PFSK-1 (cell line): ENCODE data around the gene POC1A.

Experiments
- FOXP2 ChIP-seq: optimal IDR thresholded peaks from 2 replicates; pipeline ENCODE3; 2011; ENCODE audit warnings: borderline replicate concordance, control low read depth, inconsistent platforms; ENCODE audit not compliant: insufficient read depth; ENCODE audit errors: extremely low read length, extremely low read depth
- POLR2AphosphoS5 ChIP-seq: IDR thresholded peaks from 2 replicates; pipeline ENCODE4 v1.6.1; 2012; ENCODE audit warnings: low read depth, mild to moderate bottlenecking, control low read depth, low read length, moderate library complexity
- SIN3A ChIP-seq: IDR thresholded peaks from 2 replicates; pipeline ENCODE4 v1.6.1; 2012; ENCODE audit warnings: mild to moderate bottlenecking, low read length, moderate library complexity, borderline replicate concordance; ENCODE audit not compliant: insufficient read depth

- no peak for TF ChIP-seq POLR2AphosphoS5
- TF ChIP-seq SIN3A, result no peak
- no peak for TF ChIP-seq FOXP2
Observed at GRCh38 chr3:52070724-52071621, 83.2 kb downstream of the POC1A start.
